HFF-Myc (cell line): ENCODE results near the gene SHTN1.

Experiments used
- DNase-seq: peaks from one replicate; pipeline ENCODE4 v3.0.0-alpha.2; 2011; ENCODE audit warnings: low read depth; ENCODE audit errors: extremely low read depth
- H3K4me3 ChIP-seq: replicated peaks from 2 replicates; pipeline ENCODE4 v1.5.1; 2011; ENCODE audit warnings: low read depth, mild to moderate bottlenecking, control low read depth, low read length
- TF ChIP-seq, protein P1 (sequence below): IDR thresholded peaks from 2 replicates; pipeline ENCODE4 v1.5.1; 2012; ENCODE audit warnings: mild to moderate bottlenecking, low read depth, low read length, control low read depth; ENCODE audit errors: missing control alignments

The SHTN1 gene

GRCh38 chr10:116995648-116996047 lies 9.3 kb downstream of the SHTN1 start:
- no peak overlapping the region for H3K4me3 ChIP-seq
- TF ChIP-seq, protein P1, sequence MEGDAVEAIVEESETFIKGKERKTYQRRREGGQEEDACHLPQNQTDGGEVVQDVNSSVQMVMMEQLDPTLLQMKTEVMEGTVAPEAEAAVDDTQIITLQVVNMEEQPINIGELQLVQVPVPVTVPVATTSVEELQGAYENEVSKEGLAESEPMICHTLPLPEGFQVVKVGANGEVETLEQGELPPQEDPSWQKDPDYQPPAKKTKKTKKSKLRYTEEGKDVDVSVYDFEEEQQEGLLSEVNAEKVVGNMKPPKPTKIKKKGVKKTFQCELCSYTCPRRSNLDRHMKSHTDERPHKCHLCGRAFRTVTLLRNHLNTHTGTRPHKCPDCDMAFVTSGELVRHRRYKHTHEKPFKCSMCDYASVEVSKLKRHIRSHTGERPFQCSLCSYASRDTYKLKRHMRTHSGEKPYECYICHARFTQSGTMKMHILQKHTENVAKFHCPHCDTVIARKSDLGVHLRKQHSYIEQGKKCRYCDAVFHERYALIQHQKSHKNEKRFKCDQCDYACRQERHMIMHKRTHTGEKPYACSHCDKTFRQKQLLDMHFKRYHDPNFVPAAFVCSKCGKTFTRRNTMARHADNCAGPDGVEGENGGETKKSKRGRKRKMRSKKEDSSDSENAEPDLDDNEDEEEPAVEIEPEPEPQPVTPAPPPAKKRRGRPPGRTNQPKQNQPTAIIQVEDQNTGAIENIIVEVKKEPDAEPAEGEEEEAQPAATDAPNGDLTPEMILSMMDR = no peak
- DNase-seq = no peak

GRCh38 chr10:116994113-116994890 lies 10.7 kb downstream of the SHTN1 start:
- H3K4me3 ChIP-seq = no peak overlapping the region
- TF ChIP-seq, protein P1 = no peak

GRCh38 chr10:116993610-116994009 lies 11.4 kb downstream of the SHTN1 start:
- DNase-seq = no peak
- H3K4me3 ChIP-seq = no peak overlapping the region
- TF ChIP-seq, protein P1 = no peak

More at GRCh38 chr10:116994113-116994890, 10.7 kb downstream of the SHTN1 start:
- DNase-seq = no peak

GRCh38 chr10:116992183-116992582 lies 12.8 kb downstream of the SHTN1 start:
- H3K4me3 ChIP-seq = no peak overlapping the region
- TF ChIP-seq, protein P1 = no peak
- no peak for DNase-seq

DNA sequence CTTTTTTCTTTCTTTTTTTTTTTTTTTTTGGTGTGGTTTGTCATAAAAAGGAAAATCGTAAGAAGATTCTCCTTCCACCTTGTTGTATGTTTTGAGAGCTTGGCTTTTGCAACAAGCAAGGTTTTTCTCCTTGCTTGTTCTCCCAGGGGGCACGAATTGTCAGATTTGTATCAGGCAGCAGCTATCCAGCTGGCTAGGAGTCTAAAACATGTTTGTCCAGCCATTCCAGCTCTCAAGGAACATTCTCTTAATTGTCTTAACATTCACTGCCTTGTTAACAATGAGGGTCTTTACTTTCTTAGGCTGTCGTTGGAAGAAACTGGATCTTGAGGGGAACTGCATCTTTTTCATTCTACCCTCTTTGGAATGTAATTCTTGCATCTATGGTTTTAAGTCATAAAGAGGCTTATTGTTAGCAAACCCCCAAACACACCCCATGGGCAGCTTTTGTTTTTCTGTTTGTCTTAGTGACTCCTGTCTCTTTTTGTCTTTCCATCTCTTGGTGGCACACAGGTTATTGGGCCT lies 14.6 kb downstream of the SHTN1 start:
- TF ChIP-seq, protein P1 = no peak
- DNase-seq = no peak
- H3K4me3 ChIP-seq = no peak overlapping the region

- DNase-seq = no peak
- no peak overlapping the region for H3K4me3 ChIP-seq
Observed at GRCh38 chr10:116989439-116989838, 15.5 kb downstream of the SHTN1 start.

More at GRCh38 chr10:116989439-116989838, 15.5 kb downstream of the SHTN1 start:
- TF ChIP-seq, protein P1 = no peak
